ENCODE results near the gene ECE1. TPM values are rescaled to one million over a fixed set of nuclear protein-coding genes. Genes with fewer than 3 reads are reported as not detected.
A peak's percentile ranks its signal among the peaks of the same experiment; 100 is the strongest.

Gene ECE1
- total and polyA plus RNA-seq, 2 of the 4 experiments (the other 2 are of a cell fraction) = 61.8 to 124 TPM

GRCh38 chr1:21307210-21307609 lies 16.9 kb upstream of the ECE1 start:
- no peak overlapping the region for H4K91ac ChIP-seq (ENCODE audit: insufficient read depth, low read depth, low read length)
- no TSS peak for BruUV-seq (replicated peaks)
- no peak overlapping the region for H3K14ac ChIP-seq (replicated peaks; ENCODE audit: low read depth, low read length)
- H3K36me3 ChIP-seq (ENCODE audit: control insufficient read depth, insufficient read depth, low read length) = peaks cover 4% of the 10 kb centered on the region
- peak overlapping the region in 1 of 2 experiments; percentile 30; a peak in 1 of 4 replicates for H4K8ac ChIP-seq (ENCODE audit: low read depth in 2 of 2, low read length in 2 of 2)
- H2AFZ ChIP-seq (replicated peaks; ENCODE audit: low read length, poor library complexity) = no peak overlapping the region
- no peaks in the 10 kb centered on the region for H3K27me3 ChIP-seq (ENCODE audit: control insufficient read depth, insufficient read depth, low read length)
- H4K5ac ChIP-seq (ENCODE audit: low read depth, low read length) = no peak overlapping the region
- TF ChIP-seq MAFK (IDR thresholded peaks at IDR 0.05; ENCODE audit: low read depth, low read length) (no peak), CHD1 (IDR thresholded peaks at IDR 0.05; ENCODE audit: low read depth, low read length) (no peak)
- H3K4me2 ChIP-seq (ENCODE audit: low read depth, low read length) = no peak overlapping the region
- H3K9me1 ChIP-seq (ENCODE audit: insufficient read depth, low read length) = peaks cover 24% of the 10 kb centered on the region
- H3K23ac ChIP-seq (ENCODE audit: low read depth, low read length) = no peak overlapping the region
- H2BK5ac ChIP-seq (ENCODE audit: low read depth, low read length, poor library complexity, severe bottlenecking) = no peak overlapping the region
- no peak overlapping the region for H2BK15ac ChIP-seq (ENCODE audit: low read depth, low read length)
- no peak overlapping the region for H3K9ac ChIP-seq (ENCODE audit: low read depth, low read length)
- peaks cover 22% of the 10 kb centered on the region for H4K20me1 ChIP-seq (ENCODE audit: insufficient read depth, low read length)
- no peaks in the 10 kb centered on the region for H3K9me3 ChIP-seq (ENCODE audit: control insufficient read depth, insufficient read depth, low read length)
- H3K4me1 ChIP-seq (ENCODE audit: control insufficient read depth, insufficient read depth, low read length) = peaks cover 60% of the 10 kb centered on the region
- no peak for DNase-seq
- H2BK20ac ChIP-seq (ENCODE audit: low read depth, low read length) = no peak overlapping the region
- CTCF ChIA-PET = interaction anchor here (1.3 kb wide), 1 partner anchor 37 kb away, joined by 4 read pairs; no protein-coding TSS in a partner anchor
- in situ Hi-C loops (cut with MboI; ENCODE audit: low sequenced_read_pairs) = no loop called here
- peak overlapping the region; percentile 78; the same call in 1 of the 2 replicates for H2AK5ac ChIP-seq (ENCODE audit: low read depth, low read length)
- WGBS, 2 experiments (ENCODE audit: extremely low coverage in 2 of 2, insufficient read length in 1 of 2) = no CpG with 5 or more reads among the region's 7 CpGs
- H3K79me1 ChIP-seq (ENCODE audit: low read depth in 1 of 2, low read length in 2 of 2) = peaks cover 45 to 85% of the 10 kb centered on the region in 2 experiments
- H2AK9ac ChIP-seq (replicated peaks; ENCODE audit: low read depth, low read length, poor library complexity) = peak overlapping the region; percentile 67
- ATAC-seq (ENCODE audit: low read depth) = no peak
- H3K18ac ChIP-seq (ENCODE audit: low read depth, low read length) = no peak overlapping the region
- POLR2A ChIA-PET (ENCODE audit: unreplicated experiment) = no interaction called here
- no peak overlapping the region for H3K56ac ChIP-seq (ENCODE audit: extremely low read depth, insufficient read depth, low read length)
- H3K4ac ChIP-seq (ENCODE audit: low read depth, low read length) = no peak overlapping the region
- no peak overlapping the region for H2BK120ac ChIP-seq (ENCODE audit: low read depth, low read length)
- no peak overlapping the region for H3K27ac ChIP-seq (ENCODE audit: insufficient read depth, low read length)
- dilution Hi-C loops (cut with HindIII; ENCODE audit: low sequenced_read_pairs, unreplicated experiment) = no loop called here
- intact Hi-C loops (cut with micrococcal nuclease) = no loop called here
- no peak overlapping the region for H3K4me3 ChIP-seq (ENCODE audit: insufficient read depth, low read depth, low read length)

Measured in IMR-90 (cell line).